Measurements from ENCODE around the gene RSBN1. TPM values are rescaled to one million over a fixed set of nuclear protein-coding genes. Genes with fewer than 3 reads are reported as not detected.
"Not testable (repeated sequence)": the region's sequence is repeated elsewhere in the genome, so short reads cannot be mapped to it uniquely, and the experiment has no call there.

Gene RSBN1
- 14.5 TPM for total RNA-seq
- long read RNA-seq, full-length matches to known transcripts, result 2 of 7 reads
- long read RNA-seq, partial matches to known transcripts, result 5 of 7 reads
- long read RNA-seq, other reads (novel, unspliced or antisense), result 0 of 7 reads

GRCh38 chr1:113811888-113812660 is at the start of gene RSBN1:
Gene RSBN1 (minus strand): TSS chr1:113812476. CDS start chr1:113812412, 64 bp downstream.
- DNase-seq (ENCODE audit: low spot score), result peak; percentile 99

- DNase-seq (ENCODE audit: low spot score), result no peak
These were observed 49.4 kb upstream of the RSBN1 start for GRCh38 chr1:113861641-113862040.

- no peak for DNase-seq (ENCODE audit: low spot score)
These were observed 48.6 kb upstream of the RSBN1 start for GRCh38 chr1:113860891-113861290.

GRCh38 chr1:113859478-113860175 is 47.4 kb upstream of the RSBN1 start:
- no peak for DNase-seq (ENCODE audit: low spot score)

- DNase-seq (ENCODE audit: low spot score), result no peak
These were observed 46.7 kb upstream of the RSBN1 start for GRCh38 chr1:113858982-113859381.

GRCh38 chr1:113858418-113858817 is 46.1 kb upstream of the RSBN1 start:
- no peak for DNase-seq (ENCODE audit: low spot score)

- DNase-seq (ENCODE audit: low spot score), result no peak
These were observed 45.5 kb upstream of the RSBN1 start for GRCh38 chr1:113857776-113858175.

GRCh38 chr1:113856401-113856790 is 44.1 kb upstream of the RSBN1 start:
- DNase-seq (ENCODE audit: low spot score), result no peak

GRCh38 chr1:113855630-113856400 is 43.5 kb upstream of the RSBN1 start:
- no peak for DNase-seq (ENCODE audit: low spot score)

GRCh38 chr1:113854234-113854633 is 42.0 kb upstream of the RSBN1 start:
- DNase-seq (ENCODE audit: low spot score), result no peak

- not testable (repeated sequence) for DNase-seq (ENCODE audit: low spot score)
These were observed 40.4 kb upstream of the RSBN1 start for GRCh38 chr1:113852694-113853093.

- DNase-seq (ENCODE audit: low spot score), result no peak
These were observed 38.0 kb upstream of the RSBN1 start for GRCh38 chr1:113850127-113850796.

- no peak for DNase-seq (ENCODE audit: low spot score)
These were observed 36.8 kb upstream of the RSBN1 start for GRCh38 chr1:113849072-113849471.

GRCh38 chr1:113846391-113847035 is 34.2 kb upstream of the RSBN1 start:
- DNase-seq (ENCODE audit: low spot score), result no peak

GRCh38 chr1:113836534-113836933 is 24.3 kb upstream of the RSBN1 start:
- no peak for DNase-seq (ENCODE audit: low spot score)

GRCh38 chr1:113835686-113836290 is 23.5 kb upstream of the RSBN1 start:
- no peak for DNase-seq (ENCODE audit: low spot score)

- no peak for DNase-seq (ENCODE audit: low spot score)
These were observed 22.4 kb upstream of the RSBN1 start for GRCh38 chr1:113834716-113835115.

GRCh38 chr1:113830039-113830438 is 17.8 kb upstream of the RSBN1 start:
- DNase-seq (ENCODE audit: low spot score), result no peak

- no peak for DNase-seq (ENCODE audit: low spot score)
These were observed 9.6 kb upstream of the RSBN1 start for GRCh38 chr1:113821916-113822315.

GRCh38 chr1:113818578-113818977 is 6.3 kb upstream of the RSBN1 start:
- no peak for DNase-seq (ENCODE audit: low spot score)

Data from mesenteric fat pad (tissue), 1 donor.